Measurements from ENCODE around the gene TMEM170B. TPM values are rescaled to one million over a fixed set of nuclear protein-coding genes. Genes with fewer than 3 reads are reported as not detected.
A peak's percentile ranks its signal among the peaks of the same experiment; 100 is the strongest.

The TMEM170B gene
- total RNA-seq (2011; cell fraction: chromatin; rRNA removed; ENCODE audit: low replicate concordance), result 0.09 and 0.16 TPM in 2 replicates
- total RNA-seq (2011; cell fraction: nucleolus; rRNA removed), result 0.13 TPM in 1 of 2 replicates, not detected in the other
- total RNA-seq (2011; cell fraction: nucleoplasm; rRNA removed), result 0.07 and 0.23 TPM in 2 replicates
- total RNA-seq (2014; rRNA removed), result 0.05 and 0.08 TPM in 2 replicates
- total RNA-seq (2014; rRNA removed; fragmentation: Illumina TruSeq; extraction: Trizol), result 0.07 and 0.10 TPM in 2 replicates
- total RNA-seq (2015; rRNA removed; fragmentation: Illumina TruSeq; extraction: Trizol), result 0.08 and 0.11 TPM in 2 replicates
- total RNA-seq (2021), result 0.07 and 0.13 TPM in 2 replicates
- polyA plus RNA-seq (2011; rRNA removed), result 0.07 and 0.11 TPM in 2 replicates
- polyA plus RNA-seq (2011; cell fraction: cytosol; rRNA removed), result 0.01 and 0.04 TPM in 2 replicates
- polyA plus RNA-seq (2011; cell fraction: nucleus; rRNA removed), result 0.04 TPM in 2 replicates
- 0.12 and 0.13 TPM in 2 replicates for polyA plus RNA-seq (2012)
- 0.04 and 0.06 TPM in 2 replicates for polyA plus RNA-seq (2014; fragmentation: Illumina TruSeq; extraction: Trizol)
- under 1 TPM; 0.03 to 0.10 TPM for polyA plus RNA-seq (2014; fragmentation: Nextera tagmentation; extraction: Ambion mirVana)
- 0.03 and 0.07 TPM in 2 replicates for polyA plus RNA-seq (2014; rRNA removed)
- polyA minus RNA-seq (2011; rRNA and poly(A)+ RNA removed), result 0.30 and 0.49 TPM in 2 replicates
- not detected in 2 replicates for polyA minus RNA-seq (2011; cell fraction: cytosol; rRNA and poly(A)+ RNA removed)
- 0.11 and 0.13 TPM in 2 replicates for polyA minus RNA-seq (2011; cell fraction: nucleus; rRNA and poly(A)+ RNA removed)
- percentile 30 among the genes with signal in this experiment for Bru-seq, nascent RNA
- percentile 29 among the genes with signal in this experiment for BruChase-seq, experiment 1, labeled RNA remaining after a 2-hour chase
- BruChase-seq, experiment 2, labeled RNA remaining after a 6-hour chase, result percentile 29 among the genes with signal in this experiment
- long read RNA-seq, experiment 1, partial matches to known transcripts, result 0 of 1 reads
- long read RNA-seq, experiment 1, other reads (novel, unspliced or antisense), result 1 of 1 reads
- long read RNA-seq, experiment 2, result 0 reads
- long read RNA-seq, experiment 3, result 0 reads

- ChIA-PET CTCF (ENCODE audit: low intra/inter-chr PET ratio) (interaction anchor here (0.7 kb wide), 1 partner anchor 123 kb away, joined by 3 read pairs; no protein-coding TSS in a partner anchor), POLR2A (interaction anchor here (0.6 kb wide), 1 partner anchor 68 kb away, joined by 3 read pairs; no protein-coding TSS in a partner anchor)
- Histone ChIP-seq H3K9me3 (replicated peaks; ENCODE audit: control insufficient read depth, insufficient read depth, low read depth, low read length) (no peaks in the 10 kb centered on the region), H3K9ac (ENCODE audit: insufficient read depth in 1 of 2, low read depth in 2 of 2, low read length in 2 of 2) (peak within 1 kb of the TSS in 1 of 2 experiments; percentile 88; a peak in 2 of 4 replicates), H4K20me1 (replicated peaks; ENCODE audit: control insufficient read depth, insufficient read depth, low read length) (no peaks in the 10 kb centered on the region), H2AFZ (ENCODE audit: low read depth, low read length) (peak within 1 kb of the TSS; percentile 86), H3K27ac (ENCODE audit: extremely low read depth, low read depth, low read length) (no peak within 1 kb of the TSS), H3K4me3 (peak within 1 kb of the TSS; percentile 51), H3K4me1 (replicated peaks in 1 of 2; ENCODE audit: control insufficient read depth in 2 of 2, insufficient read depth in 2 of 2, low read length in 2 of 2) (peaks cover 0 to 20% of the 10 kb centered on the region in 2 experiments; a peak in 3 of 5 replicates), H3K79me2 (ENCODE audit: control insufficient read depth, insufficient read depth, low read length) (no peaks in the 10 kb centered on the region), H3K27me3 (ENCODE audit: control insufficient read depth in 2 of 2, insufficient read depth in 2 of 2, low read length in 2 of 2) (peaks cover 11 to 13% of the 10 kb centered on the region in 2 experiments), H3K9me1 (ENCODE audit: control insufficient read depth, insufficient read depth, low read length) (no peaks in the 10 kb centered on the region), H3K4me2 (ENCODE audit: insufficient read depth, low read length) (peak within 1 kb of the TSS; percentile 64), H3K36me3 (ENCODE audit: control insufficient read depth, insufficient read depth, low read length) (no peaks in the 10 kb centered on the region)
- intact Hi-C loops (cut with micrococcal nuclease) (no loop called here), in situ Hi-C loops (cut with MboI) (no loop called here)
- DNase-seq (ENCODE audit: extremely low read depth in 1 of 4, low spot score in 3 of 4) (peak; percentile 94 to 99 (median 98)), FAIRE-seq (peak; percentile 49), ATAC-seq (peak; percentile 99)
- BruUV-seq (replicated peaks), result no TSS peak
- under 1% methylated on average over 77 of the region's 110 CpGs for WGBS (ENCODE audit: insufficient coverage, low coverage, missing lambda C conversion rate)
- TF ChIP-seq CXXC5 (CRISPR knock-in tag; IDR thresholded peaks at IDR 0.05) (peak; percentile 91), MLLT1 (IDR thresholded peaks at IDR 0.05) (no peak), ATF2 (CRISPR knock-in tag; IDR thresholded peaks at IDR 0.05) (peak; percentile 77; the same call in 1 of the 2 replicates), L3MBTL2 (IDR thresholded peaks at IDR 0.05) (peak; percentile 94), ZBTB11 (CRISPR knock-in tag; IDR thresholded peaks at IDR 0.05) (0 out of 6 replicates have a peak, but pooled peaks of 1 of the 3 experiments have one; percentile 36)
Measured at GRCh38 chr6:11537229-11538051, at the start of gene TMEM170B. Gene TMEM170B (plus strand): TSS chr6:11537749. CDS start chr6:11538278, 529 bp downstream.

All from K562 (cell line).